ENCODE measurements around the gene REP15.

DNA sequence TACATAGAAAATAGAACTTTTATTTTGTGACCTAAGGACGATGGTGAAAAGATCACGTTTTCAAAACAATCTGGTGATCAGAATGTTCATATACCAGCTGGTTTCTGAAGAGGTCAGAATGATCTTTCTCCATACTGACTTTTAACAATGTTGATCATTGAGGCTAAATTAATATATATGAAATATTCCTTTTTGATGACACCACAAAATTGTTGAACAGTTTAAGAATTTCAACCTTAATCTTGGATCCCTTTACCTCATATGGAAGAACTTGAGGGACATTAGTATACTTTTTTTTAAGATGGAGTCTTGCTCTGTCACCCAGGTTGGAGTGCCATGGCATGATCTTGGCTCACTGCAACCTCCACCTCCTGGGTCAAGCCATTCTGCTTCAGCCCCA is 2.8 kb upstream of the REP15 start:
- TF ChIP-seq POLR2A (IDR thresholded peaks at IDR 0.05) (no peak), POLR2AphosphoS5 (IDR thresholded peaks at IDR 0.05) (no peak)
- TF ChIP-seq, protein P1, sequence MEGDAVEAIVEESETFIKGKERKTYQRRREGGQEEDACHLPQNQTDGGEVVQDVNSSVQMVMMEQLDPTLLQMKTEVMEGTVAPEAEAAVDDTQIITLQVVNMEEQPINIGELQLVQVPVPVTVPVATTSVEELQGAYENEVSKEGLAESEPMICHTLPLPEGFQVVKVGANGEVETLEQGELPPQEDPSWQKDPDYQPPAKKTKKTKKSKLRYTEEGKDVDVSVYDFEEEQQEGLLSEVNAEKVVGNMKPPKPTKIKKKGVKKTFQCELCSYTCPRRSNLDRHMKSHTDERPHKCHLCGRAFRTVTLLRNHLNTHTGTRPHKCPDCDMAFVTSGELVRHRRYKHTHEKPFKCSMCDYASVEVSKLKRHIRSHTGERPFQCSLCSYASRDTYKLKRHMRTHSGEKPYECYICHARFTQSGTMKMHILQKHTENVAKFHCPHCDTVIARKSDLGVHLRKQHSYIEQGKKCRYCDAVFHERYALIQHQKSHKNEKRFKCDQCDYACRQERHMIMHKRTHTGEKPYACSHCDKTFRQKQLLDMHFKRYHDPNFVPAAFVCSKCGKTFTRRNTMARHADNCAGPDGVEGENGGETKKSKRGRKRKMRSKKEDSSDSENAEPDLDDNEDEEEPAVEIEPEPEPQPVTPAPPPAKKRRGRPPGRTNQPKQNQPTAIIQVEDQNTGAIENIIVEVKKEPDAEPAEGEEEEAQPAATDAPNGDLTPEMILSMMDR (IDR thresholded peaks at IDR 0.05), result no peak

Data from prostate gland (tissue), 2 donors.